SHP77 treated with DMSO at 0.1 percent for 48 hours (cell line): ENCODE measurements around the gene NLRP9.

Experiments used
- DNase-seq: peaks from one replicate; lab custom pipeline; 2025; lab: John Stamatoyannopoulos, UW

The NLRP9 gene

GRCh38 chr19:55703790-55704215, 34.4 kb downstream of the NLRP9 start:
- DNase-seq, result no peak

GRCh38 chr19:55702131-55702627, 36.0 kb downstream of the NLRP9 start:
- DNase-seq, result no peak

- no peak for DNase-seq
Measured at GRCh38 chr19:55700813-55701212, 37.4 kb downstream of the NLRP9 start.

- DNase-seq, result no peak
Measured at GRCh38 chr19:55699221-55699620, 39.0 kb downstream of the NLRP9 start.

GRCh38 chr19:55698256-55698655, 39.9 kb downstream of the NLRP9 start:
- no peak for DNase-seq

- no peak for DNase-seq
Measured at GRCh38 chr19:55697698-55698097, 40.5 kb downstream of the NLRP9 start.

GRCh38 chr19:55697069-55697440, 41.1 kb downstream of the NLRP9 start:
- DNase-seq, result no peak

- DNase-seq, result no peak
Measured at GRCh38 chr19:55696301-55697068, 41.7 kb downstream of the NLRP9 start.

GRCh38 chr19:55695511-55696290, 42.5 kb downstream of the NLRP9 start:
- DNase-seq, result no peak

- no peak for DNase-seq
Measured at GRCh38 chr19:55694656-55695491, 43.3 kb downstream of the NLRP9 start.

GRCh38 chr19:55694241-55694655, 44.0 kb downstream of the NLRP9 start:
- DNase-seq, result no peak

- DNase-seq, result no peak
Measured at GRCh38 chr19:55693336-55693974, 44.7 kb downstream of the NLRP9 start.

- no peak for DNase-seq
Measured at GRCh38 chr19:55692681-55693081, 45.5 kb downstream of the NLRP9 start.

- no peak for DNase-seq
Measured at GRCh38 chr19:55691561-55692481, 46.4 kb downstream of the NLRP9 start.

- no peak for DNase-seq
Measured at GRCh38 chr19:55690769-55691545, 47.2 kb downstream of the NLRP9 start.

- no peak for DNase-seq
Measured at GRCh38 chr19:55690109-55690768, 48.0 kb downstream of the NLRP9 start.

GRCh38 chr19:55689411-55690108, 48.6 kb downstream of the NLRP9 start:
- no peak for DNase-seq

GRCh38 chr19:55688422-55689218, 49.6 kb downstream of the NLRP9 start:
- DNase-seq, result no peak
